ENCODE results near the gene TMBIM1.

DNA sequence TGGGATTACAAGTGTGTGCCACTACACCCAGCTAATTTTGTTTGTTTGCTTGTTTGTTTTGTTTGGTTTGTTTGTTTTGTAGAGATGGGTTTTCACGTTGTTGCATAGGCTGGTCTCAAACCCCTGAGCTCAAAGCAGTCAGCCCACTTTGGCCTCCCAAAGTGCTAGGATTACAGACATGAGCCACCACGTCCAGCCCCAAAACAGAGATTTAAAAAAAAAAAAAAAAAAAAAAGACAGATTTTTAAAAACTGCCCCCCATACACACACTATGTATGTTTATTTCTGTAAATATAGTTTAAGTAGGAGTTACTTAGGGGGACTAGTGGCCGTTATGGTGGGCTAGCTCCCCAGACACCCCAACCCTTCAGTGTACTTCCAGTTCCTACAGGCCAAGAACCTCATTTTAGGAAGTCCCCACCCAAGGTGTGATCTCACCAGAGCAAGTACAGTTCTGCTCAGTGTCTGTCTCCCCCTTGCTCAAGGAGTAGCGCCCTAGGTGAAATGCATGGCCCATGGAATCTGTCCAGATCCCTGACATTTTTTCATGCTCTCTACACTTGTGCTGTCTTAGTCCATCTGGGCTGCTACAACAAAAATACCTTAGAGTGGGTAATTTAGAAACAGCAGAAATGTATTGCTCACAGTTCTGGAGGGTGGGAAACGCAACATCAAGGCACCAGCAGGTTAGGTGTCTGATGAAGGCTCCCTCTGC lies 1.6 kb upstream of the TMBIM1 start:
- TF ChIP-seq, protein P1, sequence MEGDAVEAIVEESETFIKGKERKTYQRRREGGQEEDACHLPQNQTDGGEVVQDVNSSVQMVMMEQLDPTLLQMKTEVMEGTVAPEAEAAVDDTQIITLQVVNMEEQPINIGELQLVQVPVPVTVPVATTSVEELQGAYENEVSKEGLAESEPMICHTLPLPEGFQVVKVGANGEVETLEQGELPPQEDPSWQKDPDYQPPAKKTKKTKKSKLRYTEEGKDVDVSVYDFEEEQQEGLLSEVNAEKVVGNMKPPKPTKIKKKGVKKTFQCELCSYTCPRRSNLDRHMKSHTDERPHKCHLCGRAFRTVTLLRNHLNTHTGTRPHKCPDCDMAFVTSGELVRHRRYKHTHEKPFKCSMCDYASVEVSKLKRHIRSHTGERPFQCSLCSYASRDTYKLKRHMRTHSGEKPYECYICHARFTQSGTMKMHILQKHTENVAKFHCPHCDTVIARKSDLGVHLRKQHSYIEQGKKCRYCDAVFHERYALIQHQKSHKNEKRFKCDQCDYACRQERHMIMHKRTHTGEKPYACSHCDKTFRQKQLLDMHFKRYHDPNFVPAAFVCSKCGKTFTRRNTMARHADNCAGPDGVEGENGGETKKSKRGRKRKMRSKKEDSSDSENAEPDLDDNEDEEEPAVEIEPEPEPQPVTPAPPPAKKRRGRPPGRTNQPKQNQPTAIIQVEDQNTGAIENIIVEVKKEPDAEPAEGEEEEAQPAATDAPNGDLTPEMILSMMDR (IDR thresholded peaks at IDR 0.05): no peak
- TF ChIP-seq POLR2A (IDR thresholded peaks at IDR 0.05; ENCODE audit: low read depth) (no peak), EP300 (IDR thresholded peaks at IDR 0.05) (no peak), POLR2AphosphoS5 (IDR thresholded peaks at IDR 0.05) (no peak)

All from esophagus muscularis mucosa (tissue), 4 donors.